ENCODE measurements around the gene TCERG1L. TPM values are rescaled to one million over a fixed set of nuclear protein-coding genes. Genes with fewer than 3 reads are reported as not detected.
"Not testable (repeated sequence)": the region's sequence is repeated elsewhere in the genome, so short reads cannot be mapped to it uniquely, and the experiment has no call there.

TCERG1L gene
- total and polyA plus RNA-seq, 9 of the 15 experiments (the other 6 are each of a cell fraction or from before 2014, with no cell fraction given), result not detected

- TF ChIP-seq GTF3C2 (IDR thresholded peaks at IDR 0.05; ENCODE audit: borderline replicate concordance, extremely low read depth, insufficient read length) (no peak), HLTF (IDR thresholded peaks at IDR 0.05) (no peak), MYNN (IDR thresholded peaks at IDR 0.05) (no peak), MYNN (CRISPR knock-in tag; IDR thresholded peaks at IDR 0.05) (no peak), SIN3B (IDR thresholded peaks at IDR 0.05; ENCODE audit: low read depth) (no peak), LEF1 (IDR thresholded peaks at IDR 0.05) (no peak)
Measured at GRCh38 chr10:131154306-131155025, 157.1 kb downstream of the TCERG1L start (continued).

- H3K9me1 ChIP-seq (ENCODE audit: control insufficient read depth, insufficient read depth, low read length); POLR2A ChIA-PET; FAIRE-seq; ATAC-seq; H2AFZ ChIP-seq (ENCODE audit: low read depth, low read length); BruUV-seq (replicated peaks); H3K9me3 ChIP-seq (replicated peaks; ENCODE audit: control insufficient read depth, insufficient read depth, low read depth, low read length); H3K9ac ChIP-seq (ENCODE audit: insufficient read depth in 1 of 2, low read depth in 2 of 2, low read length in 2 of 2); DNase-seq (ENCODE audit: extremely low read depth in 1 of 4, low spot score in 3 of 4); CTCF ChIA-PET (ENCODE audit: low intra/inter-chr PET ratio); H3K4me2 ChIP-seq (ENCODE audit: insufficient read depth, low read length); H4K20me1 ChIP-seq (replicated peaks; ENCODE audit: control insufficient read depth, insufficient read depth, low read length); in situ Hi-C loops (cut with MboI); H3K4me3 ChIP-seq; H3K4me1 ChIP-seq (replicated peaks in 1 of 2; ENCODE audit: control insufficient read depth in 2 of 2, insufficient read depth in 2 of 2, low read length in 2 of 2); H3K27ac ChIP-seq (ENCODE audit: extremely low read depth, low read depth, low read length); intact Hi-C loops (cut with micrococcal nuclease); H3K79me2 ChIP-seq (ENCODE audit: control insufficient read depth, insufficient read depth, low read length); H3K36me3 ChIP-seq (ENCODE audit: control insufficient read depth, insufficient read depth, low read length): not testable (repeated sequence)
- TF ChIP-seq ZNF707 (CRISPR knock-in tag; conservative IDR thresholded peaks at IDR 0.05), result 0 out of 2 replicates have a peak, but pooled peaks have one; percentile 59
- H3K27me3 ChIP-seq (ENCODE audit: control insufficient read depth in 2 of 2, insufficient read depth in 2 of 2, low read length in 2 of 2), result peaks cover 3 to 11% of the 10 kb centered on the region in 2 experiments; a peak in 2 of 5 replicates
Measured at GRCh38 chr10:131152456-131152855, 159.1 kb downstream of the TCERG1L start.
